OCI-LY7 (cell line): ENCODE data around the gene PIGL.

Experiments
- EZH2phosphoT487 ChIP-seq: fragments of 200-600 bp; sonication (generic); IDR thresholded peaks from 2 replicates; pipeline ENCODE4 v1.6.1; 2018; ENCODE audit warnings: low read depth, borderline replicate concordance, mild to moderate bottlenecking, mixed run types, antibody characterized with exemption, low read length, moderate library complexity, mixed read lengths
- TF ChIP-seq, protein P1 (sequence below): fragments of 200-600 bp; sonication (generic); conservative IDR thresholded peaks from 2 replicates; pipeline ENCODE4 v1.5.1; 2014; ENCODE audit warnings: mild to moderate bottlenecking, antibody characterized with exemption, low read length, moderate library complexity, mixed read lengths

DNA sequence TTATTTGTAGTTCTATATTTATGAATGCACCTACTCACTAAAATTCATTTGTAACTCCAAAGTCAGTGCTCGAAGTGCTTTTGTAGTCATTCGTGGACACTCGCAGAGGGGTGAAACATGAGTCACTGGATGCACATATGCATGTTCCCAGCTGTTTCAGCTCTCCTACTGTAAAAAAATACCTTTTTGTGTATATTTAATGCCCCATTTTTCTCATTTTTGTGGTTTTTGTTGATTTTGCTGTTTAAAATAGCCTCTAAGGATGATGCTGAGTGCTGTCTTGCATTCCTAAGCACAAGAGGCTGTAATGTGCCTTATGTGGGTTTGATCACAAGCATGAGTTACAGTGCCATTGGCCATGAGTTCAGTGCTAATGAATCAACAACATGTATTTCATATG, 105.6 kb downstream of the PIGL start:
- TF ChIP-seq, protein P1, sequence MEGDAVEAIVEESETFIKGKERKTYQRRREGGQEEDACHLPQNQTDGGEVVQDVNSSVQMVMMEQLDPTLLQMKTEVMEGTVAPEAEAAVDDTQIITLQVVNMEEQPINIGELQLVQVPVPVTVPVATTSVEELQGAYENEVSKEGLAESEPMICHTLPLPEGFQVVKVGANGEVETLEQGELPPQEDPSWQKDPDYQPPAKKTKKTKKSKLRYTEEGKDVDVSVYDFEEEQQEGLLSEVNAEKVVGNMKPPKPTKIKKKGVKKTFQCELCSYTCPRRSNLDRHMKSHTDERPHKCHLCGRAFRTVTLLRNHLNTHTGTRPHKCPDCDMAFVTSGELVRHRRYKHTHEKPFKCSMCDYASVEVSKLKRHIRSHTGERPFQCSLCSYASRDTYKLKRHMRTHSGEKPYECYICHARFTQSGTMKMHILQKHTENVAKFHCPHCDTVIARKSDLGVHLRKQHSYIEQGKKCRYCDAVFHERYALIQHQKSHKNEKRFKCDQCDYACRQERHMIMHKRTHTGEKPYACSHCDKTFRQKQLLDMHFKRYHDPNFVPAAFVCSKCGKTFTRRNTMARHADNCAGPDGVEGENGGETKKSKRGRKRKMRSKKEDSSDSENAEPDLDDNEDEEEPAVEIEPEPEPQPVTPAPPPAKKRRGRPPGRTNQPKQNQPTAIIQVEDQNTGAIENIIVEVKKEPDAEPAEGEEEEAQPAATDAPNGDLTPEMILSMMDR, result no peak
- TF ChIP-seq EZH2phosphoT487, result no peak
